HG02970 (cell line): ENCODE results near the gene STX3.
A peak's percentile ranks its signal among the peaks of the same experiment; 100 is the strongest.
"Not testable (repeated sequence)": the region's sequence is repeated elsewhere in the genome, so short reads cannot be mapped to it uniquely, and the experiment has no call there.

Experiments
- ATAC-seq: cut with Tn5 transposase; IDR thresholded peaks from one replicate; pipeline ENCODE4 v1.9.1; 2021; ENCODE audit warnings: mild to moderate bottlenecking, moderate library complexity, moderate number of reproducible peaks; ENCODE audit not compliant: unreplicated experiment, low FRiP score

The STX3 gene

GRCh38 chr11:59785818-59786217 is 30.6 kb downstream of the STX3 start:
- no peak for ATAC-seq

- no peak for ATAC-seq
Observed at GRCh38 chr11:59787255-59787588, 32.0 kb downstream of the STX3 start.

- ATAC-seq = no peak
Observed at GRCh38 chr11:59787816-59788215, 32.6 kb downstream of the STX3 start.

GRCh38 chr11:59791639-59792038 is 36.5 kb downstream of the STX3 start:
- no peak for ATAC-seq

GRCh38 chr11:59792507-59792906 is 37.3 kb downstream of the STX3 start:
- ATAC-seq = no peak

- no peak for ATAC-seq
Observed at GRCh38 chr11:59794417-59794816, 39.2 kb downstream of the STX3 start.

GRCh38 chr11:59800390-59801025 is 45.3 kb downstream of the STX3 start:
- no peak for ATAC-seq

- ATAC-seq = no peak
Observed at GRCh38 chr11:59801160-59801706, 46.1 kb downstream of the STX3 start.

GRCh38 chr11:59801981-59802638 is 46.9 kb downstream of the STX3 start:
- ATAC-seq = no peak

- no peak for ATAC-seq
Observed at GRCh38 chr11:59802639-59803176, 47.5 kb downstream of the STX3 start.

GRCh38 chr11:59804061-59804460 is 48.9 kb downstream of the STX3 start:
- ATAC-seq = no peak

GRCh38 chr11:59807047-59807610 is 52.0 kb downstream of the STX3 start:
- no peak for ATAC-seq

- ATAC-seq = peak; percentile 99
Observed at GRCh38 chr11:59810189-59810910, 55.2 kb downstream of the STX3 start, which contains the start of gene MRPL16. MRPL16 (minus strand) TSS chr11:59810778; CDS start chr11:59810658, 120 bp downstream.

- ATAC-seq = no peak
Observed at GRCh38 chr11:59810911-59811259, 55.7 kb downstream of the STX3 start.

- ATAC-seq = no peak
Observed at GRCh38 chr11:59812220-59812619, 57.0 kb downstream of the STX3 start.

GRCh38 chr11:59813364-59813763 is 58.2 kb downstream of the STX3 start:
- no peak for ATAC-seq

GRCh38 chr11:59814021-59814420 is 58.8 kb downstream of the STX3 start:
- ATAC-seq = no peak

GRCh38 chr11:59815754-59816153 is 60.6 kb downstream of the STX3 start:
- no peak for ATAC-seq

GRCh38 chr11:59816434-59816833 is 61.3 kb downstream of the STX3 start:
- ATAC-seq = not testable (repeated sequence)

GRCh38 chr11:59818572-59818971 is 63.4 kb downstream of the STX3 start:
- no peak for ATAC-seq
